Dendritic cell treated with granulocyte-macrophage colony-stimulating factor and Interleukin-4, amounts not matched to agents 40 ng/mL and 50 ng/mL, for 4 days (primary cell): ENCODE measurements around the gene SCFD1.
"Not testable (repeated sequence)": the region's sequence is repeated elsewhere in the genome, so short reads cannot be mapped to it uniquely, and the experiment has no call there.

ENCODE experiments used
- H3K27ac Mint-ChIP-seq: one replicate; pipeline ENCODE4 v1.8.0; 2022; ENCODE audit warnings: mild to moderate bottlenecking, mixed read lengths
- H3K27me3 Mint-ChIP-seq: one replicate; pipeline ENCODE4 v1.8.0; 2022; ENCODE audit warnings: mild to moderate bottlenecking, mixed read lengths
- H3K36me3 Mint-ChIP-seq: one replicate; pipeline ENCODE4 v1.8.0; 2022; ENCODE audit warnings: low read depth, mixed read lengths
- H3K4me1 Mint-ChIP-seq: one replicate; pipeline ENCODE4 v1.8.0; 2022; ENCODE audit warnings: low read depth, mixed read lengths
- H3K4me3 Mint-ChIP-seq: one replicate; pipeline ENCODE4 v1.8.0; 2022; ENCODE audit warnings: mild to moderate bottlenecking, moderate library complexity, mixed read lengths
- H3K9me3 Mint-ChIP-seq: one replicate; pipeline ENCODE4 v1.8.0; 2022; ENCODE audit warnings: mixed read lengths
- intact Hi-C: fragments of 100-400 bp; cut with micrococcal nuclease; formaldehyde crosslinking; loops from one replicate; pipeline ENCODE4 v1.15.0; 2022

The SCFD1 gene

DNA sequence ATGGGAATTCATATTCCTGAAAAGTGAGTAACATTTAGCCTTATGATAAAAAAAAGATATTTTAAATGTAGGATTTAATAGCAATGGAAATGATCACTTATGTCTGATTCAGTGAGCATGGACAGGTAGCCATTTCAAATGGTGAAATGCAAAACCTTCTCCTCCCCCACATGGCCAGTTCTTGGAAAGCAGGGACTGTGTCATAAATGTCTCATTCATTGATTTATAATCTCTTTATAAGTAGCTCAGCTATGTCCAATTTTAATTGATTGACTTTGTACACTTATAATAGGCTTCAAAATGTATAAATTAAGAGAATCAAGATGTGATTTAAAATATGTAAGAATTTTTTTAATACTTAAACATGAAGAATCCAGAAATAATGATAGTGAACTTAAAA is 24.6 kb upstream of the SCFD1 start:
- H3K27me3 Mint-ChIP-seq = no peaks in the 10 kb centered on the region
- H3K36me3 Mint-ChIP-seq = peaks cover 28% of the 10 kb centered on the region
- H3K4me1 Mint-ChIP-seq = peaks cover 14% of the 10 kb centered on the region
- intact Hi-C loops = no loop called here
- H3K27ac Mint-ChIP-seq = no peak overlapping the region
- no peaks in the 10 kb centered on the region for H3K9me3 Mint-ChIP-seq
- H3K4me3 Mint-ChIP-seq = no peak overlapping the region

DNA sequence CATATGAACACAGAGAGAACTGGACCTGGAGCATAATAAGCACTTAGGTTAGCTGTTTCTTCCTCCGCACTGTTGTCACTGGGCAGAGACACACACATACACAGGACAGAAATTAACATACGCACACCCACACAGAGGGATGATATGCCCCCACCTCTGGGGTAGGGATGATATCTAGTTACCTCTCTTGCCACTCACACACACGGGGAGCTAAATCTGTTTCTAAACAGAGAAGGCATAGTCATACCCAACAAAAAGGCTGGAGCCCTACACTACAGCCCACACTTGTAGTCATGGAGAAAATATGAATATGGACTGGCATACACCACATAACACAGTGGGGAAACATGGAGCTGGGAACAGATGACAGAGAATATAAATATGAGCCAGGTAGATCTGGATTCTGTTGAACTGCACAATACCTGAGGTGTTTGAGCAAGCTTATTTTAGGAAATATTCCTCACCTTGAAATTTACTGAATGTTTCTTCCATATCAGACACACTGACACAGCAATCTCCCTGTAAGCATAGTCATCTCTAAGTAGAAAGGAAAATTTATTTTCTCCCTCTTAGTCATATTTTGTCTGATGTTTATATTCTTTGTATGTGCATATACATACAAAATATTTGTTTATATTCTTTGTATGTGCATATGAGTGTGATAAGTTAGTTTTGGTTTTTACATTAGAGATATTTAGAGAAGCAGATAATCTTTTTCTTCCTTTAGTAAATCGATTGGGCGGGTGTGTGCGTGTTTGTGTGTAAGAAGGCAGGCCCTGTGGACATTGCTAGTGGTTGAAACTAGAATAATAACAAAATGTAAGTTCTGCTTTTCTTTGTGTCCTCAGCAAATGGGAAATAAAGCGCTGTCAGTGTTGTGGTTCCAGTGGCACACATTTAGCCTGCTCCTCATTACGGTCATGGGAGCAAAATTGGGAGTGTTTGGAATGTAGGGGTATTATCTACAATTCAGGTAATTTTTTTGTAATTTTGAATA is 20.9 kb upstream of the SCFD1 start:
- Mint-ChIP-seq H3K4me3 (no peak overlapping the region), H3K27me3 (no peaks in the 10 kb centered on the region), H3K4me1 (peaks cover 14% of the 10 kb centered on the region), H3K9me3 (no peaks in the 10 kb centered on the region), H3K36me3 (peaks cover 47% of the 10 kb centered on the region), H3K27ac (peak overlapping the region; percentile 65)
- intact Hi-C loops = no loop called here

DNA sequence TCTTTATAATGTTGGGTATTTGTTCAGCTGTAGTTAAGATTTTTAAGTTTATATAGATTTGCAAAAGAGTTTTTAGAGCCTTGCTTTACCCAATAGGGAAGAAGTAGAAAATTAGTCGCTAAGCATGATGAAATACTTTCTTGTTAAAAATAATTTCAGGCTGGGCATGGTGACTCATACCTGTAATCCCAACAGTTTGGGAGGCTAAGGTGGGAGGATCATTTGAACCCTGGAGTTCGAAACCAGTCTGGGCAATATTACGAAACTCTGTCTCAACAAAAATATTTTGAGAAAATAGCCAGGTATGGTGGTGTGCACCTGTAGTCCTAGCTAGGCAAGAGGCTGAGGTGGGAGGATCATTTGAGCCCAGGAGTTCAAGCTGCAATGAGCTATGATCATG is 18.7 kb upstream of the SCFD1 start:
- intact Hi-C loops = no loop called here
- Mint-ChIP-seq H3K27ac (no peak overlapping the region), H3K36me3 (peaks cover 48% of the 10 kb centered on the region), H3K4me3 (no peak overlapping the region), H3K27me3 (no peaks in the 10 kb centered on the region), H3K9me3 (no peaks in the 10 kb centered on the region), H3K4me1 (peaks cover 14% of the 10 kb centered on the region)

DNA sequence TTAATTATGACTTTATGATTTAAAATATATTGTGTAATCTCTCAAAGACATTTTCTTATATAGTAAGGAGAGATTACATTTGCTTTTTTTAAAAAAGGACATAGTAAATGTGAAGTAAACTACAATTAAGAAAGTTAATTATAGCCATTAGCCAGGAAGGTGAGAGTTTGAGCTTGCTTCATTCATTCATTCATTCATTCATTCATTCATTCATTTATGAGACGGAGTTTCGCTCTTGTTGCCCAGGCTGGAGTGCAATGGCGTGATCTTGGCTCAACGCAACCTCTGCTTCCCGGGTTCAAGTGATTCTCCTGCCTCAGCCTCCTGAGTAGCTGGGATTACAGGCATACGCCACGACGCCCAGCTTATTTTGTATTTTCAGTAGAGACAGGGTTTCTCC is 17.4 kb upstream of the SCFD1 start:
- H3K4me3 Mint-ChIP-seq, H3K27ac Mint-ChIP-seq, H3K9me3 Mint-ChIP-seq, H3K27me3 Mint-ChIP-seq: not testable (repeated sequence)
- H3K36me3 Mint-ChIP-seq = peaks cover 47% of the 10 kb centered on the region
- H3K4me1 Mint-ChIP-seq = peaks cover 26% of the 10 kb centered on the region
- intact Hi-C loops = loop anchor here (5.0 kb wide), 1 partner anchor 47 kb away; the partner anchor contains the start of gene G2E3

DNA sequence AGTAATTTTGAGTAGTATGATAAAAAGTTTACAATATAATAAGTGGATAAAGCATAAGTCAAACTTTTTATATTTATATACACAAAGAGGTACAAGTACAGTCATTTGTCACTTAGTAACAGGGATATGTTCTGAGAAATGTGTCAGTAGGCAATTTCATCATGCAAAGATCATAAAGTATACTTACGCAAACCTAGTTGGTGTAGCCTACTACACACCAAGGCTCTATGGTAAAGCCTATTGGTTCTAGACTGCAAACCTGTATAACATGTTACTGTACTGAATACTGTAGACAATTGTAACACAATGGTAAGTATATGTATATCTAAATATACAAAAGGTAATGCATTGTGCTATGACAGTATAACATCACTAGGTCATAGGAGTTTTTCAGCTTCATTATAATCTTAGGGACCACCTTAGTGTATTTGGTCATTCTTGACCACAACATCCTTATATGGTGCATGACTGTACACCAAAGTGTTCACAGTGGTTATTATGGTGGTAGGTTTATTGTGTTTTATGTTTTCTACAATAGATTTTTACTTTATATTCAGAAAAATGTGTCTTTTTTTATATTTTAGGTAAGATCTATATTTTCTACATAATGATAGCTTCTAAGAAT is 14.9 kb upstream of the SCFD1 start:
- no peaks in the 10 kb centered on the region for H3K9me3 Mint-ChIP-seq
- H3K4me3 Mint-ChIP-seq = no peak overlapping the region
- no peaks in the 10 kb centered on the region for H3K27me3 Mint-ChIP-seq
- peaks cover 35% of the 10 kb centered on the region for H3K36me3 Mint-ChIP-seq
- intact Hi-C loops = loop anchor here (5.0 kb wide), 1 partner anchor 50 kb away; the partner anchor contains the start of gene G2E3
- peaks cover 22% of the 10 kb centered on the region for H3K4me1 Mint-ChIP-seq
- no peak overlapping the region for H3K27ac Mint-ChIP-seq

DNA sequence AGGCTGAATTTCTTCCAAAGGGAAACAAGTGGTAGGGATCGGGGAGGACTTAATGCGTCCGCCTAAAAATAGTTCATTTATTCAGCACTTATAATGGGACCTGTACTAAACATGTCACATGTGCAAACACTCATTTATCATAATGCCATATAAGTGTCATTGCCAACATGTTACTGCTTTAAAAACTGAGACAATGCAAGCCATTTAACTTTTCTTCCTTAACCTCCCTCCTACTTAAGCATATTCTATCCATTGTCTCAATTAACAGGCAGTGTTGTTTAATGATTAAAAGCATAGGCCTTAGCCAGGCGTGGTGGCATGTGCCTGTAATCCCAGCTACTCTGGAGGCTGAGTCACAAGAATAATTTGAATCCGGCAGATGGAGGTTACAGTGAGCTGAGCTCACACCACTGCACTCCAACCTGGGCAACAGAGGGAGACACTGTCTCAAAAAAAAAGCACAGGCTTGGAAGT is 13.5 kb upstream of the SCFD1 start:
- peak overlapping the region; percentile 54 for H3K27ac Mint-ChIP-seq
- H3K36me3 Mint-ChIP-seq = peaks cover 27% of the 10 kb centered on the region
- H3K9me3 Mint-ChIP-seq = no peaks in the 10 kb centered on the region
- no peak overlapping the region for H3K4me3 Mint-ChIP-seq
- no peaks in the 10 kb centered on the region for H3K27me3 Mint-ChIP-seq
- peaks cover 22% of the 10 kb centered on the region for H3K4me1 Mint-ChIP-seq
- intact Hi-C loops = loop anchor here (5.0 kb wide), 1 partner anchor 51 kb away; the partner anchor contains the start of gene G2E3

DNA sequence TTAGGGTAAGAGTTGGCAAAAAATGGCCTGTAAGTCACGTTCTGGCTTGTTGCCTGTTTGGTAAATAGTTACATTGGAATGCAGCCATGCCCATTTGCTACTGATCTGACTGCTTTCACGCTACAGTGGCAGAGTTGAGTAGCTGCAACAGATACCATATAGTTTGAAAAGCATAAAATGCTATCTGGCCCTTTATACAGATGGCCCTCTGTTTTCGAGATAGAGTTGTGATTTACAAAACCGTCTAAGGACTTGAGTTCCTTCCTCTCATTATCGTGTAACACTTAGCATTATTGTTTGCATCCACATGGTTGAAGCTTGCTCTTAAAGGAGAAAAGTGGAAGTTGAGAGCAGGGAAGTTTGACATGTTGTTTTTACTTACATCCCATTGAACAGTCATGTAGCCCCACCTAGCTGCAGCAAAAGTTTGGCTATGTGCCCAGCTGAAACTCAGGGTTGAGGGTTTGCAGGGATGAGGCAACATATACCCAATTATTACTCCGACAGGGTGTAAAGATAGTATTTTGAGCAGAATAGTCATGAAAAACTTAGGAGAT is 11.3 kb upstream of the SCFD1 start:
- H3K4me1 Mint-ChIP-seq = peaks cover 22% of the 10 kb centered on the region
- no peak overlapping the region for H3K4me3 Mint-ChIP-seq
- no peaks in the 10 kb centered on the region for H3K27me3 Mint-ChIP-seq
- H3K9me3 Mint-ChIP-seq = no peaks in the 10 kb centered on the region
- peak overlapping the region; percentile 32 for H3K27ac Mint-ChIP-seq
- peaks cover 21% of the 10 kb centered on the region for H3K36me3 Mint-ChIP-seq
- intact Hi-C loops = loop anchor here (1.0 kb wide), 1 partner anchor 236 kb away; no protein-coding TSS in a partner anchor

DNA sequence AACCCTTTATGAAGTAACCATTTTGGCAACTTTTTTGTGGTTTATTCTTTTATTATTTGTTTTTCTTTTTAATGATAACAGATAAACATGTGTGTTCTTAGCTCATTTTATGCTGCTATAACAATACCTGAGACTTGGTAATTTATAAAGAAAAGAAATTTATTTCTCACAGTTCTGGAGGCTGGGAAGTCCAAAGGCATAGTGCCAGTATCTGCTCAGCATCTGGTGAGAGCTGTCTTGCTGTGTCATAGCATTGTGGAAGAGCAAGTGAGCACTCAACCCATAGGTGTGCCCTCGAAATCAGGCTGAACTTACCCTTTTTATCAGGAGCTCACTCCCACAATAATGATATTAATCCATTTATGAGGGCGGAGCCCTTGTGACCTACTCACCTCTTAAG is 8.0 kb upstream of the SCFD1 start:
- Mint-ChIP-seq H3K4me3 (no peak overlapping the region), H3K4me1 (peaks cover 15% of the 10 kb centered on the region), H3K27me3 (no peaks in the 10 kb centered on the region), H3K9me3 (no peaks in the 10 kb centered on the region), H3K27ac (no peak overlapping the region), H3K36me3 (peaks cover 13% of the 10 kb centered on the region)
- intact Hi-C loops = no loop called here

DNA sequence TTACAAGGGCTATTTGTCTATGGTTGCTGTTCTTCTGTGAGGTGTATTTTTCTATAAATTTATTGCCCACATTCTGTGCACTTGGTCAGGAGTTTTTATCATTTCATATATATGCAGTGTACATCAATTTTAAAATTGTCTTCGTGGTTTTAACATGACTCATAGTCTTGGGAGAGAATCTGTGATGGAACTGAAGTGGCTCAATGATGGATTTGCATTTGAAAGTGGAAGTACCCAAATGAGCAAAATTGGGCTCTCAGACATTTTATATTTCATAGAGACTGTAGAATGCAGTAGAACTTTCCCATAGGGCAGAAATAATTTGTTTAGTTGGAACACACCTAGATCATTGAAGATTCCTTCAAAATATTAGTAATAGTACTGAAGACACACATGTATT is 1.9 kb upstream of the SCFD1 start:
- H3K27me3 Mint-ChIP-seq = no peaks in the 10 kb centered on the region
- no peak overlapping the region for H3K27ac Mint-ChIP-seq
- peaks cover 33% of the 10 kb centered on the region for H3K36me3 Mint-ChIP-seq
- no peaks in the 10 kb centered on the region for H3K9me3 Mint-ChIP-seq
- intact Hi-C loops = no loop called here
- H3K4me1 Mint-ChIP-seq = peaks cover 13% of the 10 kb centered on the region
- H3K4me3 Mint-ChIP-seq = no peak overlapping the region

DNA sequence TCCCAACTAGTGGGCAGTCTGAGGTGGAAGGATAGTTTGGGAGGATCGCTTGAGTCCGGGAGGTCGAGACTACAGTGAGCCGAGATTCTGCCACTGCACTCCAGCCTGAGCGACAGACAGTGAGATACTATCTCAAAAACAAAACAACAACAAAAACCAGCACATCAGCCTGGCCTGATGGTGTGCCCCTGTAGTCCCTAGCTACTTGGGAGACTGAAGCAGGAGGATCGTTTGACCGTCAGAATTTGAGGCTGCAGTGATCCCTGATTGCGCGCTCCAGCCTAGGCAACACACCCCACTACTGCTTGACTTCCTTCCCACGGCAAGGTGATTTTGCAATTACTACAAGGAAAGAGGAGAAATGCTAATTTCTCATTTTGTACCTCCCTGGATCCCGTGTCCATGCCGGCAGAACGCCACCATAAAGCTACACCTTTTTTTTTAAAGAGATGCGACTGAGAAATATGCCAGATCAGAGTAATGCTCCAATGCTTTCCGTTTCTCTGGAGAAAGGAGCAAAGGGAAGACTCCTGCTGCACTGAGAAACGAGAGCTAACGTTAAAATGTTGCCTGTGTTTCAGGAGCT is 672 bp upstream of the SCFD1 start:
- Mint-ChIP-seq H3K27ac (peak overlapping the region; percentile 94), H3K9me3 (no peaks in the 10 kb centered on the region), H3K4me1 (peaks cover 13% of the 10 kb centered on the region), H3K4me3 (peak overlapping the region; percentile 93), H3K27me3 (no peaks in the 10 kb centered on the region), H3K36me3 (peaks cover 25% of the 10 kb centered on the region)
- intact Hi-C loops = no loop called here

DNA sequence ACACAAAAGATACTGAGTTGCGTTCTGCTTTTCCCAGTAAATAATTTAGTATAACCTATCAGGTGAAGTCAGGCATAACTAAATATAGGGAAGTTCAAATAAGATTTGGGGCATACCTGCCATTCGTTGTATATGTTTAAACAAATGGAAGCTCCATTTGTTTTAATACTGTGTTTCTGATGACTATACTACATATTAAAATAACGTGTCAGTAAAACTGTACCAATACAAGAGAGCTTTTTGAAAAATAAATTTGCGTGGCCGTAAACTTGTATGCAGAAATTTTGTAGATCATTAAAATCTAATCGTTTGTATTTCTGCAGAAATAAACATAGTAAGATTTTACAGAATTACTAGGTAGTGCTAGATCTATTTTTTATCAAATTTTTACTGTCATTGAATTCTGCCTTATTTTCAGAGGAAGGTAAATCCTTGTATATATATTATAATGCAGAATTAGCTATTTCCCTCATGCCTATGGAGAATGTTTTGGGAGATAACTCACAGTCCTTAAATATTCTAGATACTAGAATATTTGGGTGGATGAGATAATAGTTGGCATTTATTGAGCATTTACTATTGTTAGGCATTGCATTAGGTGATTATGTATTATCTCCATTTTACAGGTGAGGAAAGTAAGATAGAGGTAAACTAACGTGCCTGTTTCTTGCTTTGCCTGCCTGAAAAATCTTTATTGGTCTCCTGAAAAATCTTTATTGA is 1.5 kb downstream of the SCFD1 start:
- no peaks in the 10 kb centered on the region for H3K9me3 Mint-ChIP-seq
- peaks cover 23% of the 10 kb centered on the region for H3K4me1 Mint-ChIP-seq
- H3K4me3 Mint-ChIP-seq = no peak overlapping the region
- intact Hi-C loops = no loop called here
- H3K27ac Mint-ChIP-seq = no peak overlapping the region
- peaks cover 39% of the 10 kb centered on the region for H3K36me3 Mint-ChIP-seq
- no peaks in the 10 kb centered on the region for H3K27me3 Mint-ChIP-seq

DNA sequence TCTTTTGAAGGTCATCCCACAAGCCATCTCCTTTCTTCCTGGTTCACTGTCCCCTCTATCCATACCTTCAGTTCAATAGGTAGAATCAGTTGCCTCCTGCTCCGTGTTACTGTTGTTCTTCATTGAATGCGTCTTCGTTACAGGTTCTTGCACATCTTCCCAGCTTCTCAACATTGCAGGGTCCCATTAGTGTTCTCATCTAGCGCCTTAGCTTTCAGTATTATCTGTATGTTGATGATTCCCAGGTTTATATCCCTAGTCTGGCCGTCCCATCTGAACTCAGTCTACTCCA is 2.0 kb downstream of the SCFD1 start:
- no peak overlapping the region for H3K27ac Mint-ChIP-seq
- intact Hi-C loops = no loop called here
- no peak overlapping the region for H3K4me3 Mint-ChIP-seq

DNA sequence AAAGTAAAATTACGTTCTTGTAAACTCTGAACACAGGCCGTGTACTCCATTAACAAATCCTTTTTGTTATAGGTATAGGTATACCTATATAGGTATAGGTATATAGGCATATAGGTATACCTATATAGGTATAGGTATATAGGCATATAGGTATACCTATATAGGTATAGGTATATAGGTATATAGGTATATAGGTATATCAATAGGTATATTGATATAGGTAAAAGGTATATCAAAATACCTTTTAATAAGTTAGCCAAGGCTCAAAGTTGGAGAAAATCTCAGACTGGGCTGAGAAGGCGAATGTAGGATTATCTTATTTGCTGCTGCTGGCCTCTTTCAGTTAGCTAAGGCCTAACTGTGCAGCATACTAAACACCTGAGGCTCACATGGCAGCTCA is 3.4 kb downstream of the SCFD1 start:
- Mint-ChIP-seq H3K9me3 (no peaks in the 10 kb centered on the region), H3K4me1 (peaks cover 23% of the 10 kb centered on the region), H3K4me3 (no peak overlapping the region), H3K27ac (no peak overlapping the region), H3K27me3 (no peaks in the 10 kb centered on the region), H3K36me3 (peaks cover 39% of the 10 kb centered on the region)
- intact Hi-C loops = no loop called here

More for the DNA sequence above, 2.0 kb downstream of the SCFD1 start:
- Mint-ChIP-seq H3K4me1 (peaks cover 23% of the 10 kb centered on the region), H3K36me3 (peaks cover 39% of the 10 kb centered on the region), H3K27me3 (no peaks in the 10 kb centered on the region), H3K9me3 (no peaks in the 10 kb centered on the region)
